Activated effector memory CD4-positive, alpha-beta T cell treated with Interleukin-2 at 50 U/mL for 16 hours (primary cell): Measurements from ENCODE around the gene TYROBP.

Experiments used
- DNase-seq: peaks from one replicate; pipeline ENCODE4 v3.0.0-alpha.2; 2020

TYROBP gene

DNA sequence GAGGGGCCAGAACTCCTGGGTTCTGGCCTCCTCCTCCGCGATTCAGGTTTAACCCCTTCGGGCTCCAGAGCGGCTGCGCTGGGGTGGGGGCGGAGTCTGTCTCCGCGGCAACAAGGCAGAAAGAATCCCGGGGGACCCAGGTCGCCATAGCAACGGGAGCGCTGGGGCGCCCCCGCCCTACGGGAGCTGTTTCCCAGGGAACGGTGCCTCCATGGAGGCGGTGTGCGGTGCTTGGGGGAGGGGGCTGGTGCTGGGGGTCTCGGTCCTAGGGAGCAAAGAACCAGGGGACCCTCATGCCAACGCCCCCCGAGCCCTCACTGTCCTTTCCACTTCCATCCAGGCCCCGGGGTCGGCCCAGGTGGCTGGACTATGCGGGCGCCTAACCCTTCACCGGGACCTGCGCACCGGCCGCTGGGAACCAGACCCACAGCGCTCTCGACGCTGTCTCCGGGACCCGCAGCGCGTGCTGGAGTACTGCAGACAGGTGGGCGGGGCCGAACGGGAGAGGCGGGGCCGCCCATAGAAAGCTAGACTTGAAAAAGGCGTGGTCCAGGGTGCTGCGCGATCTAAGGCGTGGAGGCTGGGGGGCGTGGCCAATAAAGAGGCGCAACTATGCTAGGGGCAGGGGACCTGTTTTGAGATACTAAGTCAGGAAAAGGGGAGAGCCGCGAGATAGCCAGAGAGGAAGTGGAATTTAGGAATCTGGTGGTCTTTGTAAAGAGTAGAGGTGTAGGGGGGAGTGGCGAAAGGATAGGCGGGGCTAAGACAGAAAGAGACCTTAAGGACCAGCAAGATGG lies 38.6 kb downstream of the TYROBP start:
- peak; percentile 65 for DNase-seq

GRCh38 chr19:35868823-35869326 lies 39.2 kb downstream of the TYROBP start:
- no peak for DNase-seq

- DNase-seq: peak; percentile 57
Measured at GRCh38 chr19:35868172-35868822, 39.8 kb downstream of the TYROBP start, which contains the start of gene APLP1. Gene APLP1, plus strand, starts transcription at chr19:35868574. Its CDS starts 63 bp downstream, at chr19:35868637.

DNA sequence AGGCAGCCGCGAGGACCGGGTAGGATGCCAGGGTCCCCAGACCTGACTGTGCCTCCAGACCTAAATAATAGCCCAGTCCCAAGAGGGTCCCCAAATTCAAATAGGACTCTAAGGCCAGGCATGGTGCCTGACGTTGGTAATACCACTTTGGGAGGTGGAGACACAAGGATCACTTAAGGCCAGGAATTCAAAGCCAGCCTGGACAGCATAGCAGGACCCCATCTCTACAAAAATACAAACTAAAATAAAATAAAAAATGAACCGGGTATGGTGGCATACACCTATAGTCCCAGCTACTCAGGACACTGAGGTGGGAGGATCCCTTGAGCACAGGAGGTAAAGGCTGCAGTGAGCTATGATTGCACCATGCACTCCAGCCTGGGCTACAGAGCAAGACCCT lies 45.1 kb downstream of the TYROBP start:
- no peak for DNase-seq

DNA sequence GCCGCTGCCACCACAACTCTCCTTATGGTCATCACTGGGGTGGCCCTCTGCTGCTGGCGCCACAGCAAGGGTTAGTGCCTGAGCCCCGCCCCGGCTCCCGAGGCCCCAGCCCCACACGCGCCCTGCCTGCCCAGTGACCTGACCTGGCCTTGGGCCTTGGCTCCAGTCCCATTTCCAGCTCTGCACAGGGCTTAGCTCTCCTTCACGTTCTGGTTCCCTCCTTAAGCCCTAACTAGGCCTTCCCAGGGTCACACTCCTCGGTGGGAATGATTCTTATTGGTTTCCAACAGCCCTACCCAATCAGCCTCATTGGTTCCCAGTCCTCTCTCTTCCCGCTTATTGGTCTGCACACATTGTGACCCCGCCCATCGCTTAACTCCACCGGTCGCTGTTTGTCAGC lies 45.6 kb downstream of the TYROBP start:
- DNase-seq: no peak

- DNase-seq: no peak
Measured at GRCh38 chr19:35861640-35862160, 46.4 kb downstream of the TYROBP start.

- no peak for DNase-seq
Measured at GRCh38 chr19:35860818-35861639, 47.1 kb downstream of the TYROBP start.

GRCh38 chr19:35860436-35860817 lies 47.7 kb downstream of the TYROBP start:
- no peak for DNase-seq

DNA sequence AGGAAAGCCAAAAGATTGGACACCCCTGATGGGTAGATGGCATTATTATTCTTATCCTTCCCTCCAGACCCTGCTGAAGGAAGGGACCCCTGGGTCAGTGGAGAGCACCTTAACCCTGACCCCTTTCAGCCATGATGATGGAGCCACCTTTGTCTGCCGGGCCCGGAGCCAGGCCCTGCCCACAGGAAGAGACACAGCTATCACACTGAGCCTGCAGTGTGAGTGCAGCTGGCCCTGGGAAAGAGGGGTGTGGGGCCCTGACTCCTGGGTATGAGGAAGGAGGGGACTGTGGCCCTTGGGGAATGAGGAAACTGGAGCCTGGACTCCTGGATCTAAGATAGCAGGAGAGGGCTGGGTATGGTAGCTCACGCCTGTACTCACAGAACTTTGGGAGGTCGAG lies 48.7 kb downstream of the TYROBP start:
- no peak for DNase-seq

- no peak for DNase-seq
Measured at GRCh38 chr19:35858311-35858710, 49.8 kb downstream of the TYROBP start.

- peak; percentile 11 for DNase-seq
Measured at GRCh38 chr19:35856546-35857149, 51.4 kb downstream of the TYROBP start, which contains the start of gene KIRREL2. Gene KIRREL2, plus strand, starts transcription at chr19:35856911. Its CDS starts 209 bp downstream, at chr19:35857120.
